PFSK-1 (cell line): ENCODE results near the gene PTN.

Experiments used
- FOXP2 ChIP-seq: optimal IDR thresholded peaks from 2 replicates; pipeline ENCODE3; 2011; ENCODE audit warnings: borderline replicate concordance, control low read depth, inconsistent platforms; ENCODE audit not compliant: insufficient read depth; ENCODE audit errors: extremely low read length, extremely low read depth
- POLR2AphosphoS5 ChIP-seq: IDR thresholded peaks from 2 replicates; pipeline ENCODE4 v1.6.1; 2012; ENCODE audit warnings: low read depth, mild to moderate bottlenecking, control low read depth, low read length, moderate library complexity
- REST ChIP-seq, 2 experiments: IDR thresholded peaks; 2 replicates each; pipeline versions ENCODE4 v1.6.1 to v1.8.0; 2011 to 2012; ENCODE audit warnings: low read depth in 2 of 2, low read length in 2 of 2, control low read depth in 1 of 2, inconsistent platforms in 1 of 2, mild to moderate bottlenecking in 1 of 2, moderate library complexity in 1 of 2; ENCODE audit not compliant: insufficient read depth in 1 of 2
- SIN3A ChIP-seq: IDR thresholded peaks from 2 replicates; pipeline ENCODE4 v1.6.1; 2012; ENCODE audit warnings: mild to moderate bottlenecking, low read length, moderate library complexity, borderline replicate concordance; ENCODE audit not compliant: insufficient read depth
- TAF1 ChIP-seq: IDR thresholded peaks from 2 replicates; pipeline ENCODE4 v1.6.1; 2012; ENCODE audit warnings: low read length, control low read depth, borderline replicate concordance; ENCODE audit not compliant: insufficient read depth

- TF ChIP-seq TAF1 (no peak), POLR2AphosphoS5 (no peak), REST (IDR thresholded peaks at IDR 0.05; ENCODE audit: insufficient read depth in 1 of 2, low read depth in 2 of 2, low read length in 2 of 2) (no peak), SIN3A (no peak), FOXP2 (no peak)
Measured at GRCh38 chr7:137195996-137196395, 147.5 kb downstream of the PTN start.
